GM18498 (cell line): ENCODE data around the gene KRT9.
"Not testable (repeated sequence)": the region's sequence is repeated elsewhere in the genome, so short reads cannot be mapped to it uniquely, and the experiment has no call there.

Experiments used
- ATAC-seq: cut with Tn5 transposase; IDR thresholded peaks from one replicate; pipeline ENCODE4 v1.9.1; 2021; ENCODE audit warnings: mild to moderate bottlenecking, moderate library complexity; ENCODE audit not compliant: unreplicated experiment

Gene KRT9

GRCh38 chr17:41579484-41580243 lies 7.8 kb upstream of the KRT9 start:
- ATAC-seq: peak; percentile 51

- ATAC-seq: no peak
Measured at GRCh38 chr17:41578971-41579370, 7.1 kb upstream of the KRT9 start.

GRCh38 chr17:41578538-41578937 lies 6.7 kb upstream of the KRT9 start:
- no peak for ATAC-seq

GRCh38 chr17:41576740-41577139 lies 4.9 kb upstream of the KRT9 start:
- not testable (repeated sequence) for ATAC-seq

- no peak for ATAC-seq
Measured at GRCh38 chr17:41575336-41575735, 3.5 kb upstream of the KRT9 start.

GRCh38 chr17:41567317-41567716 lies 4.5 kb downstream of the KRT9 start:
- ATAC-seq: no peak

- ATAC-seq: no peak
Measured at GRCh38 chr17:41565338-41565737, 6.5 kb downstream of the KRT9 start.

GRCh38 chr17:41563607-41564170 lies 8.2 kb downstream of the KRT9 start:
- no peak for ATAC-seq

GRCh38 chr17:41561554-41561953 lies 10.3 kb downstream of the KRT9 start:
- ATAC-seq: no peak

GRCh38 chr17:41559548-41559947 lies 12.3 kb downstream of the KRT9 start:
- ATAC-seq: no peak

- no peak for ATAC-seq
Measured at GRCh38 chr17:41556931-41557330, 14.9 kb downstream of the KRT9 start.

- no peak for ATAC-seq
Measured at GRCh38 chr17:41556306-41556705, 15.6 kb downstream of the KRT9 start.

- no peak for ATAC-seq
Measured at GRCh38 chr17:41555105-41555887, 16.6 kb downstream of the KRT9 start.

- no peak for ATAC-seq
Measured at GRCh38 chr17:41553987-41554680, 17.7 kb downstream of the KRT9 start.

- ATAC-seq: no peak
Measured at GRCh38 chr17:41553176-41553575, 18.7 kb downstream of the KRT9 start.

GRCh38 chr17:41552455-41552854 lies 19.4 kb downstream of the KRT9 start:
- no peak for ATAC-seq

- no peak for ATAC-seq
Measured at GRCh38 chr17:41551365-41551764, 20.5 kb downstream of the KRT9 start.

- no peak for ATAC-seq
Measured at GRCh38 chr17:41549596-41550039, 22.2 kb downstream of the KRT9 start.

GRCh38 chr17:41548844-41549595 lies 22.8 kb downstream of the KRT9 start:
- ATAC-seq: peak; percentile 74
